HG02973 (cell line): ENCODE results near the gene ATCAY.
"Not testable (repeated sequence)": the region's sequence is repeated elsewhere in the genome, so short reads cannot be mapped to it uniquely, and the experiment has no call there.

Experiments
- ATAC-seq: cut with Tn5 transposase; IDR thresholded peaks from one replicate; pipeline ENCODE4 v1.9.1; 2021; ENCODE audit warnings: moderate library complexity; ENCODE audit not compliant: unreplicated experiment

ATCAY gene

DNA sequence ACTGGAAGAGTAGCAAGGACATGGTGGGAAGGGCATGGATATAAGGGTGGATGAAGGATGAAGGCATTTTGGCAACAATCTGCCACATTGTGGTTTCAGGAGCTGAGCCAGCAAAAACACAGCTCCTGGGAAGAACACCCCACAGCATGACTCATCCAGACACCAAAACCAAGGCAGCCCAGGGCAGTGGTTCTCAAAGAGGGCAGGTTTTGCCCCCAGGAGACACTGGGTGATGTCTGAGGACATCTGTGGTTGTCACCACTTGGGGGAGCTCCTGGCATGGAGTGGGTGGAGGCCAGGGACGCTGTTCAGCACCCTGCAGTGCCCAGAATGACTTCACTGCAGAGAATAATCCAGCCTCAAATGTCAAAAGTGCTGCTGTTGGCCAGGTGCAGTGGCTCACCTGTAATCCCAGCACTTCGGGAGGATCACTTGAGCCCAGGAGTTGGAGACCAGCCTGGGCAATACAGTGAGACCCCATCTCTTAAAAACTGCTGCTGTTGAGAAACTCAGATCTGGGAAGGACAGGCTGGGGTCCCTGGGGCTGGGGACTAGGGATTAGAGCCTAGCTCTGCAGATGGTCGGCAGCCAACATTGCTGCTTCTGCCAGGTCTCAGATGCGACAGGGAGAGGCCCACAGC is 27.8 kb upstream of the ATCAY start:
- ATAC-seq: no peak

DNA sequence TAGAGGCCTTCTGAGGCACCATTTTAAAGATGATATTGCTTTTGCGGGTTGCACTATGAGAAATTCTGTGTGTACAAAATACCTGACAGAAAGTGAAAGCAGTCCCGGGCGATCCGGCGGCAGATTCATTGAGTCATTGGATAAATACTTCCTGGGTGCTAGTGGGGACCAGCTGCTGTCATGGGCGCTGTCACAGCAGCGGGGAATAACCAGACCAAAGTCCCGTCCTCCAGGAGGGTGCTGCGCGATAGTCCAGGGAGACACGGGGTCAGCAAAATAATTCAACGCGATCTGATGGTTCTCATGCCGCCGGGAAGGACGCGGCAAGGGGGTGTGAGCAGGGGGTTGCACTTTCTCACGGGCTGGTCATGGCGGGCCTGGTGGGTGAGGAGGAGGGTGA is 25.2 kb upstream of the ATCAY start:
- no peak for ATAC-seq

DNA sequence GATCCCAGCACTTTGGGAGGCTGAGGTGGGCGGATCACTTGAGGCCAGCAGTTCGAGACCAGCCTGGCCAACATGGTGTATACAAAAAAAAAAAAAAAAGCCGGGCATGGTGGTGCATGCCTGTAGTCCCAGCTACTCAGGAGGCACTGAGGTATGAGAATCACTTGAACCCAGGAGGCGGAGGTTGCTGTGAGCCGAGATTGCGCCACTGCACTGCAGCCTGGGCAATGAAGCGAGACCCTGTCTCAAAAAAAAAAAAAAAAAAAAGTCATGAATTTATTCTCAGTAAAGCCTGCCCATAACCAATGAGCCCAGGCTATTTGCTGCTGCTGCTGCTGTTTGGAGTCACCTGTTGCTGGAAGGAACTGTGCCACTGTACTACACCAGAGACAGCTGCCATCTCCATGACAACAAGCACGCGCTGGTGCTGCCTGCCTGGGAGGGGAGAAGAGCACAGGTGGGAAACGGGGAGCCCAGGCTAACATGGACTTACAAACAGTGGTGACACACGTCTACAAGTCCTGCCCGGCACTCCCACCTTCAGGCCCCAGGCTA is 23.0 kb upstream of the ATCAY start:
- no peak for ATAC-seq

DNA sequence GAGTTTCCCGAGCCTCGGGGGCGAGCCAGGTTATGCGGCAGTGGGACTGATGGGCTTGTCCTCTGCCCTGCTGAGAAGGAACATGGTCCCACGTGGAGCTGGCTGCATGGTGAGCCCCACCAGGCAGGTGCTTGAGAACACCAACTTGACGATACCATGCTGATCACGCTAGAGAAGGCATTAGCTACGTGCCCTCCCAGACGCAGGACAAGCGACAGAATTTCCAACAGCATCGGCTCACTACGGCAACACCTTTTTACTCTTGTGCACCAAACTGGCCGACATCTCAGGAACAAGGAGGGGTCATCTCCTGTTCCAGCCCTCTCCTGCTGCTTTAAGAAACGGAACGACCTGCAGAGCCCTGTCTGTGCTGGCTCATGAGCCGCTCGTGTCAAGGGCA is 20.0 kb upstream of the ATCAY start:
- ATAC-seq: no peak

DNA sequence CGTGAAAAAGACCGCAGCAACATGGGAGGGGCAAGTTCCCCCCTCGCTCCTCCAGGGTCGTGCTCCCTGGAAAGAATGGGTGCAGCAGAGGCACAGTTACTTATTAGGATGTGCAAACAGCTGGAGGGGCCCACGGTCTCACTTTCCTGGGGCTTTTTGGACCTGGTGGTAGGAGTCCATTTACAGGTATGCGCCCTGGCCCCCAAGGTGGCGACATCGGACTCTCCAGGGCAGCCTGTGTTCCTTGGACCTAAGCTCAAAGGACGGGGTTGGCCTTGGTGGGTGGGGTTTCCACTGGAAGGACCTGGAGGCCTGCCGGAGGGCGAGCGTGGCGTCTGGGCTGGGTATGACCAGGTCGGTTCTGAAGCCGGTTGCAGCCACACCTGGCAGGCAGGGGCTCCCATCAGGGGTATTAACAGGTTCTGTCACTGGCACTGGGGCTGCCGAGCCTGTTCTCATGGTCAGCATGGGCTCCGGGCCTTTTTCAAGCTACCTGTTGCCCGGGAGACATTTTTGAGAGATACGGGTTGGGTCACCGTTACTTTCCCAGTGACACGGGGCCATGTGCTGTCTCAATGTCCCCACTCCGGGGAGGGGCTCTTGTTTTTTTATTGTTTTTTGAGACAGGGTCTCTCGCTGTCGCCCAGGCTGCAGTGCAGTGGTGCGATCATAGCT is 17.5 kb upstream of the ATCAY start:
- no peak for ATAC-seq

DNA sequence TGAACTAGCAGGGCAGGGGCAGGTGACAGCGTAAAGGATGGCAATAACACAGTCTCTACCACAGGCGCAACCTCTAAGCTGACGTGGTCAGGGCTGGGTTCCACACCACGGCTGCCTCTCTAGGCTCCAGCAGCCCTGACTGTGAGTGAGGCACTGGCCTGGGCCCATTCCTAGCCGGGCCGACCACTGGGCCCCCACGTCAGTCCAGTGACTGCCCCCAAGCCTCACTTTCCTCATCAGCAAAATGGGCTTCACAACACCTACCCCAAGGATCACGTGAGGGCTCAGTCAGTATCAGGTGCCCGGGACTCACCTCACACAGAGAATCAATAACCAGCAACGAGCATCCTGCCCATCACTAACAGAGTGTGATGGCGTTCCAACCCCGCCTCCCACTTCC is 16.8 kb upstream of the ATCAY start:
- no peak for ATAC-seq

DNA sequence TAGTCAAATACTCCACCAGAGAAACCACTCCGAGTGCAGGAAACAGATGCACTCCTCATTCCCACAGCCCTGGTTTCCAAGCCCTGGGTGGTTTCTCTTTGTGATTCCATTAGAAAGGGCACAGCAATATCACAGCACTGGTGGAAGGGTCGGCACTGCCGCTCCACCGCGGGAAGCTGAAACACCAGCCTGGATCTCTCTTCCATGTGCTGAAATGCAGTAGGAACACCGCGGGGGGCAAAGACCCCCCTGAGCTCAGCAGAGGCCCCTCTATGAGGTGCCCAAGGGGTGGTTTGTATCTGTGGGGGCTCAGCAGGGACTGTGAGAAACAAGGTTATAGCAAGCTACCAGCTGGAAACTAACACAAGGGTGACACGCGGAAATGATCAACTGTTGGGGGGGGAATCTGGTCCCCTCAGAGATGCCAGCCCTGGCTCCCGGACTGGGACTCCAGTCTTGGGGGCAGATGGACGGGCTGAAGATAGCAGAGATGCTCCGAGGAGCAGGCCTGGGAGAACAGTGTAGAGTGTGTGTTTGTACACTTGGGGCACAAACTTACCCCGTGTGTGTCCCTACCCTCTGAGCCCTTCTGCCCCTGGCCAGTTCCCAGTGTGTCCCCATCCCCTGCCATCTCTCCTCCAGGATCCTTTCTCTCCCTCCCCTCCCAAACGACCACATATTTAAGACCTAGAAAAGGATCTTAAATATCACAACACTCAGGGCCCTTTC is 13.4 kb upstream of the ATCAY start:
- ATAC-seq: no peak

DNA sequence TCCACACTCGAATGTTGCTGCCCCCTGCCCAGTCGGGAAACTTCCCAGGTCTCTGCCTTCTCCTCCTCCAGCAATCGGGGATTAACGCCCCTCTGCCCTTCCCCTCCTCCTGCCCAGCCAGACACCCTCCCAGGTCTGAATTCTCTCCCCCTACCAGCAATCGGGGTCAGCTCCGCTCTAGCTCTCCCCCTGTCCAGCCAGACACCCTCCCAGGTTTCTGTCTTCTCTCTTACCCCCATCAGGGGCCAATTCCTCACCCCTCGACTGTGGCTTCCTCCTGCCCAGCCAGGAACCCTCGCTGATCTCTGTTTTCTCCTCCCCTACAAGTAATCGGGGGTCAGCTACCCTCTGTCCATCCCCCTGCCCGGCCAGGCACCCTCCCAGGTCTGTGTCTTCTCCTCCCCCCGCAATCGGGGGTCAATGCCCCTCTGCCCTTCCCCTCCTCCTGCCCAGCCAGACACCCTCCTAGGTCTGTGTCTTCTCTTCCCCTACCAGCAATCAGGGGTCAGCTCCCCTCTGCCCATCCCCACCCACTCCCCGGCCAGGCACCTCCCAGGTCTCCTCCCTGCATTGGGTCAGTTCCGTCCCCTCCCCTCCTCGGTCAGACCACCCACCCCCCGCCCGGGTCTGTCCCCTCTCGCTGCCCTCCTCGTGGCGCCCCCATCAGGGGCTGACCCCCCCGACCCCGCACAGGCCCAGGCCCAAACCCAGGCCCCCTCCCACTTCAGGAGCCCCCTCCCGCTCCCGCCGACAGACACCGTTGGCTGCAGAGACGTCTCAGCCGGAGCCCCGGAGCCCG is 12.3 kb upstream of the ATCAY start:
- no peak for ATAC-seq

DNA sequence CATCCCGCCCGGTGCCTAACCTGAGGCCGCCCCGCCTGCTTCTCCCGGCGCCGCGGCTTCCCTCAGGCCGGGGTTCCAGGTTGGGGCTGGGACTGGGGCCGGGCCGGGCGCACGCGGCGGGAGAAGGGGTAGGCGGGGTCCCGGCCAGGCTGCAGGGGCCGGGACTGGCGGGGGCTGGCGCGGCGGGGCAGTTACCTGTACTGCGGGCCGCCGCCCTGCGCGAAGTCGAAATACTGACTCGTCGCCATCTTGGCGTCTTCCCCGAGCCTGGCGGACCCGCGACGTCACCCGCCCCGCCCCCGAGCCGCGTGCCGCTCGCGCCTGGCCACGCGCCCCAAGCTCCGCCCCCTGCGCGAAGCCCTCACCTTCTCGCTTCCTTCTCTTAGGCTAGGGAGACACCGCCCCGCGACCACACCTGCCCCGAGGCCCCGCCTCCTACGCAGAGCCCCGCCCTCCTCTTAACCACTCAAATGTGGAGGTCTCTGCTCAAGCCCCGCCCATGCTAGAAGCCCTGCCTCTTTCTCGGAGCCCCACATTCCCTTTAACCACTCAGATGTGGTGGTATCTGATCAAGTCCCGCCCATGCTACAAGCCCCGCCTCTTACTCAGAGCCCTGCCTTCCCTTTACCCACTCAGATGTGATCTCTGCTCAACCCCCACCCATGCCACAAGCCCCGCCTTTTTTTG is 11.6 kb upstream of the ATCAY start, which contains the start of gene ZFR2:
ZFR2 (minus strand) TSS at position 269 of the 687 bp plus-strand sequence; CDS start at position 248, 21 bp downstream.
- no peak for ATAC-seq

DNA sequence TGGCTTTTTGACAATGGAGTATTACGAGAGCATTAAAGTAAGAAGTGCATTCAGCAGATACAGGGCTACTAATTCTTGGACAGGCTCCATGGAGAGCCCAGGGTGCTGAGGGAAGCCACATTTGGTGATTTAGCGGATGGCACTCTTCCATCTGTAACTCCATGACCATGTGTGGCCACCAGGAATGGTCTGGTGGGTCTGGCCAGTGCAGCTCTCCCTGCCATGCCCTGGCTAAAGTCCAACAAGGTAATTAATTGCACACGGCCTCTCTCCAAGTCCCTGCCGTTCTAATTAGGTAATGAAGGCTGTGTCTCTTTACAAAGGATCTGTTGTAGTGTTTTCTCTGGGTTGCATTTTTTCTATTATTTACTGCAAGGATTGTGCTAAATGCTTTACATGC is 7.3 kb upstream of the ATCAY start:
- ATAC-seq: no peak

DNA sequence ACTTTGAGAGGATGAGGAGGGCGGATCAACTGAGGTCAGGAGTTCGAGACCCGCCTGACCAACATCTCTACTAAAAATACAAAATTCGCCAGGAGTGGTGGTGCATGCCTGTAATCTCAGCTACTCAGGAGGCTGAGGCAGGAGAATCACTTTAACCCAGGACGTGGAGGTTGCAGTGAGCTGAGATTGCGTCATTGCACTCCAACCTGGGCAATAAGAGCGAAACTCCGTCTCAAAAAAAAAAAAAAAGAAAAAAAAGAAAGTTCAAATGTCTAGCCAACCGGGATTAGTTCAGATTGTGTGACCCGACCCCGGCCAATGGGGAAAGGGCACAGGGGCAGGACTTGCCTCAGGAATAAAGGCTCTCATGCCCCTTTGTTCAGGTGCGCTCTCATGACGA is 5.8 kb upstream of the ATCAY start:
- ATAC-seq: not testable (repeated sequence)

DNA sequence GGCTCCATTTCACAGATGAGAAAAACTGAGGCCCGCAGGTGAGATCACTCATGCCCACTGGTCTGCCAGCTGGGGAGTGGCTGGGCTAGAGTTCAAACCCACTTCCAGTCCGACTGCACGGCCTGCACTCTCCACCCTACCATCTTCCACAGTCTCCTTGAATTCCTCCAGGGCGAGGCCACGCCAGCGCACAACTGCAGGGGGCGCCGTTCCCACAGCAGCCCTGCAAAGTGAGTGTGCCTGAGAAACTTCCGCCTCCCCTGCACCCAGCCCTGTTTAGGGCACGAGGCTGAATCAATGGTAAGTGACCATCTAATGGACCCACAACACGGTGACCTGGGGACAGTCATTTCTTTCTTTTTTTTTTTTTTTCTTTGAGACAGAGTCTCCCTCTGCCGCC is 829 bp upstream of the ATCAY start:
- no peak for ATAC-seq

DNA sequence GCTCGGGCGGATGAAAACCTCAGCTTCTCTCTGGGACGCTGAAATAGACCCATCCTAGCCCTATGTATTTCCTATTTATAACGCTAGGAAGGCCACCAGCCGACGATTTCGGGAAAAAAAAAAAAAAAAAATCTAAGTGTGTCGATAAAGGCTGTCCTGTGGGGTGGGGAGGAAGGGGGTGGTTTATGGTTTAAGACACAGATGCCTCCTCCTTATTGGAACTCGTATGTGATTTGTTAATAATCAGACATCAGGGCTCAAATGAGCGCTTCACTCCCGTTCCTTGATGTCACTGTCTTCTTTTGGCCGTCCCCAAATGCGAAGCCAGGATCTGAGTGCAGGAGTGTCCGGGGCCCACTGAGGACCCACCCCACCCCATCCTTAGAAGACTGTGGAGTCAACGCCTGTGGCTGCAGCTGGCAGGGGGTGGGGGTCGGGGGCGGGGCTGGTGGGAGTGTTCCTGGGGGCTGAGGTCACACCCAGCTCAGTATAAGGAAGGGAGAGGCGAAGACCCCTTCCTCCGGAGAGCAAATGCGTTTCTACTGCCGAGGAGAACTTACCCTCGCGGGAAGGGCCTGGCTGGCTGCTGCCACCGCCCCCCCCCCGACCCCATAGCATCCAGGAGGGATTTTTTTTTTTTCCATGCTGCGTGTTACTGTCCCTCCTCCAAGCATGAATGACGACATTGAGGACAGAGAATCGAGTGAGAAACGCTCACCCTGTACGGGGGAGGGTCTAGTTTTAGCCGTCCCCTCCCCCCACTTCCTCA is 971 bp downstream of the ATCAY start:
- no peak for ATAC-seq

DNA sequence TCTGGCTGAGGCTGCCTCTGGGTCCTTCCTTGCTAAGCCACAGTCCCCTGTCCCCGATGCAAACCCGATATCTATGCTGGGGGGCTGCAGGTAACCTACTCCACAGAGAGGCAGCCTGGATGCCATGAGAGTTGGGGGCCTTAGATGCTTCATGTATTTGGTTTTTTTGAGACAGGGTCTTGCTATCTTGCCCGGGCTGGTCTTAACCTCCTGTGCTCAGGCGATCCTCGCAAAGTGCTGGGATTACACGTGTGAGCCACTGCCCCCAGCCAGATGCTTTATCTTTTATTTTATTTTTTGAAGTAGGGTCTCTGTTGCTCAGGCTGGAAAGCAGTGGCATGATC is 1.5 kb downstream of the ATCAY start:
- ATAC-seq: no peak

DNA sequence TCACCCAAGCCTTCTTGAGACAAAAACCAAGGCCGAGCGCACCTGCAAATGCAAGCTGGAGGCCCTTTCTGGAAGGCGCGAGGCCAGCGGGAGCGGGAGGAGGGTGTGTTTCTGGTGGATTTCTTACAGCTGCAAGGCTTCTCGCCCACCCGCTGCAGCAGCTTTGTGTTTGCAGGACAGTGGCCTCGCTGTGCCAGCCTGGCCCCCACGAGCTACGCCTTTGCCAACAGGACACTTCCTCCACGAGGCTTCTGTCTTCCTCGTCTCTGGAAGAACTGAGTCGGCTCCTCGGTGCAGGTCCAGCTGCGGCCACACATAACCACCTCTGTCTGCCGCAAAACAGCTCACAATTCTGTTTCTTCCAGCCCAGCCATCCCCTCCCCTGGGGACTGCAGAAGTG is 10.1 kb downstream of the ATCAY start:
- ATAC-seq: no peak

DNA sequence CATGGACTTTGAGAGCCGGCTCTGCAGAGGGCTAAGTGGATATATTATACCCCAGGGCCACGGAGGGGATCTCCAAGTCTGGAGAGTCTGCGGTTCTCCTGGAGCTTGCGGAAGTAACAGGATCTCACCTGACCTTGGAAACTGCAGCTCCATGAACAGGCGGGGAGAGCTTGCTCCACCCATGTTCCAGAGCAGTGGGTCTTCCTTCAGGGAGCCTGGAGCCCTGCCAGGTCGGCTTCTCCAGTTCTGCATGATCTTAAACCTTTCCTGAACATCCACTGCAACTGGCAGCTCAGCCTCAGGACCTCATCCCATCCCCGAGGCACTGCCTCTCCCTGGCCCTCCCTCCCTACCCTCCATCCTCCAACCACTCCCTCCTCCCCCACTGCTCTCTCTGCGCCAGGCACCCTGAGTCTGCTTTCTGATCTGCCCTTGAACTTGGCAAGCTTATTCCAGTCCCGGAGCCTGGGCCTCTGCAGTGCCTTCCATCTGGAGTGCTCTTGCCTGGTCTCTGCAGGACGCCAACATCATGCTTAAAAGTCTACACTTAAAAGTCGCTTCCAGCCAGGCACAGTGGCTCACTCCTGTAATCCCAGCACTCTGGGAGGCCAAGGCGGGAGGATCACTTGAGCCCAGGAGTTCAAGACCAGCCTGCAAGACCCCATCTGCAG is 13.2 kb downstream of the ATCAY start:
- ATAC-seq: no peak

DNA sequence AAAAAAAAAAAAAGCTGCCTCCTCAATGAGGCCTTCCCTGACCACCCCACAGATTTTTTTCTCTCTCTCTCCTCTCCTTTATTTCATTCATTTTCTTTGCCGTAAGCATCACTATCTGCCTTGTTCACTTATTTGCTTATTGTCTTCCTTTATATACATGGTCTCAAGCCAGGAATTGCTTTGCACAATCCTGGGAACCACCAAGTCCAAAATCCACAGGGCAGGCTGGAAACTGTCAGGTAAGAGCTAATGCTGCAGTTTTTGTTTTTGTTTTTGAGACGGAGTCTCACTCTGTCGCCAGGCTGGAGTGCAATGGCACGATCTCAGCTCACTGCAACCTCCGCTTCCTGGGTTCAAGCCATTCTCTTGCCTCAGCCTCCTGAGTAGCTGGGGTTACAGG is 14.5 kb downstream of the ATCAY start:
- ATAC-seq: not testable (repeated sequence)

DNA sequence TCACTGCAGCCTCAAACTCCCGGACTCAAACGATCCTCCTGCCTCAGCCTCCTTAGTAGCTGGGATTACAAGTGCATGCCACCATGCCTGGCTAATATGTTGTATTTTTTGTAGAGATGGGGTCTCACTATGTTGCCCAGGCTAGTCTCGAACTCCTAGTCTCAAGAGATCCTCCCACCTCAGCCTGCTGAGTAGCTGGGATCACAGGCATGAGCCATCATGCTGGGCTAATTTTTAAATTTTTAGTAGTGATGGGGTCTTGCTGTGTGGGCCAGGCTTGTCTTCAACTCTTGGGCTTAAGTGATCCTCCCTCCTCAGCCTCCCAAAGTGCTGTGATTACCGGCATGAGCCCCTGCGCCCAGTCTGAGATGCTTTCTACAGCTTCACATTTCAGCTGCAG is 15.3 kb downstream of the ATCAY start:
- no peak for ATAC-seq

DNA sequence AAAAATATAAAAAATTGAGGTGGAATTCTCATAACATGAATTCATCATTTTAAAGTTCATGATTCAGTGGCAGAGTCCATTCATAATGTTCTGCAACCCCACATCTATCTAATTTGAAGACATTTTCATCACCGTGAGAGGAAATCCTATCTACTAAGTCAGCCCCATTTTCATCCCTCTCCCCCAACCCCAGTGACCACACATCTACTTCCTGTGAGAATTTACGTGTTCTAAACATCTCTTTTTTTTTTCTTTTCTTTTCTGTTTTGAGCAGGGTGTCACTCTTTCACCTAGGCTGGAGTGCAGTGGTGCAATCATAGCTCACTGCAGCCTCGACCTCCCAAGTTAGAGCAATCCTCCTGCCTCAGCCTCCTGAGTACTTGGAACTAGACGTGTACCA is 17.5 kb downstream of the ATCAY start:
- no peak for ATAC-seq
